ENCODE measurements around the gene GLYR1.

GLYR1 gene

DNA sequence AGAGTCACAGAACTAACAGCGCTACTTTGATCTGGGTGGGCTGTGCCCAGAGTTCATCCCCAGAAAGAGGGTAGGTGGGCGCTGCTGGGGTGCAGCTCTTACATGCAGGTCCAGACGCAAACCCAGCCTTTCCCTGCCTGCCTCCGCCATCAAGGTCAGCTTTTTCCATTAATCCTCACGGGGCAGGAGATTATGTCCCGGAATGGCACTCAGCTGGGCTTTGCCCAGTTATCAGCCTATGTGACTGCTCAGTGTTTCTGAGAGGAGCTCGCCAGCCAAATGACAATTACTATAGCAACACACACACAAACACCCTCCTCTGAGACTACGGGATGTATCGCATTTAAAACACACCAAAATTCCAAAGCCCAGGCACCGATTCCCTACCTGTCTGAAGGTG is 20.1 kb downstream of the GLYR1 start:
- Histone ChIP-seq H3K27me3 (no peaks in the 10 kb centered on the region), H3K4me3 (ENCODE audit: low read depth in 1 of 2, low read length in 1 of 2) (no peak overlapping the region), H3K27ac (no peak overlapping the region), H3K4me1 (ENCODE audit: control insufficient read depth in 1 of 2, insufficient read depth in 1 of 2, low read depth in 1 of 2, low read length in 1 of 2) (no peaks in the 10 kb centered on the region), H3K36me3 (peaks cover 99% of the 10 kb centered on the region), H3K9me3 (no peaks in the 10 kb centered on the region)
- TF ChIP-seq, protein P1, sequence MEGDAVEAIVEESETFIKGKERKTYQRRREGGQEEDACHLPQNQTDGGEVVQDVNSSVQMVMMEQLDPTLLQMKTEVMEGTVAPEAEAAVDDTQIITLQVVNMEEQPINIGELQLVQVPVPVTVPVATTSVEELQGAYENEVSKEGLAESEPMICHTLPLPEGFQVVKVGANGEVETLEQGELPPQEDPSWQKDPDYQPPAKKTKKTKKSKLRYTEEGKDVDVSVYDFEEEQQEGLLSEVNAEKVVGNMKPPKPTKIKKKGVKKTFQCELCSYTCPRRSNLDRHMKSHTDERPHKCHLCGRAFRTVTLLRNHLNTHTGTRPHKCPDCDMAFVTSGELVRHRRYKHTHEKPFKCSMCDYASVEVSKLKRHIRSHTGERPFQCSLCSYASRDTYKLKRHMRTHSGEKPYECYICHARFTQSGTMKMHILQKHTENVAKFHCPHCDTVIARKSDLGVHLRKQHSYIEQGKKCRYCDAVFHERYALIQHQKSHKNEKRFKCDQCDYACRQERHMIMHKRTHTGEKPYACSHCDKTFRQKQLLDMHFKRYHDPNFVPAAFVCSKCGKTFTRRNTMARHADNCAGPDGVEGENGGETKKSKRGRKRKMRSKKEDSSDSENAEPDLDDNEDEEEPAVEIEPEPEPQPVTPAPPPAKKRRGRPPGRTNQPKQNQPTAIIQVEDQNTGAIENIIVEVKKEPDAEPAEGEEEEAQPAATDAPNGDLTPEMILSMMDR (IDR thresholded peaks at IDR 0.05) = no peak

DNA sequence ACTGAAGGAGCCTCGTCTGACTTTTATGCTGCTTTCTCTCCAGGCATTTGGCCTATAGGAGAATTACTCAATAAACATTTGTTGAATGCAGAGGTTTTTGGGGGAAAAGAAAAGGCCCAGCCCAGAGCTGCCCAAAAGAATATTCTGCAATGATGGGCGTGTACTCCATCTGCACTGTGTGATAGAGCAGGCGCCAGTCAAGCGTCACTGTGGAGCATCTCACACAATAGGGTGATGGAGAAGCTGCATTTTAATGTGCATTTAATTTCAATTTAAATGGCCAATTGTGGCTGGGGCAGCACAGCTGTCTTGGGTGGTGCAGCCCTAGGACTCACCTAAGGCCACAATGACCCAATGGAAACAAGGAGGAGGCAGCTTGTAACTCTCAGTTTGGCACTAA is 20.6 kb downstream of the GLYR1 start:
- Histone ChIP-seq H3K36me3 (peaks cover 99% of the 10 kb centered on the region), H3K27me3 (no peaks in the 10 kb centered on the region), H3K27ac (no peak overlapping the region), H3K4me3 (ENCODE audit: low read depth in 1 of 2, low read length in 1 of 2) (no peak overlapping the region), H3K4me1 (ENCODE audit: control insufficient read depth in 1 of 2, insufficient read depth in 1 of 2, low read depth in 1 of 2, low read length in 1 of 2) (no peaks in the 10 kb centered on the region), H3K9me3 (no peaks in the 10 kb centered on the region)
- TF ChIP-seq, protein P1 (IDR thresholded peaks at IDR 0.05) = no peak

DNA sequence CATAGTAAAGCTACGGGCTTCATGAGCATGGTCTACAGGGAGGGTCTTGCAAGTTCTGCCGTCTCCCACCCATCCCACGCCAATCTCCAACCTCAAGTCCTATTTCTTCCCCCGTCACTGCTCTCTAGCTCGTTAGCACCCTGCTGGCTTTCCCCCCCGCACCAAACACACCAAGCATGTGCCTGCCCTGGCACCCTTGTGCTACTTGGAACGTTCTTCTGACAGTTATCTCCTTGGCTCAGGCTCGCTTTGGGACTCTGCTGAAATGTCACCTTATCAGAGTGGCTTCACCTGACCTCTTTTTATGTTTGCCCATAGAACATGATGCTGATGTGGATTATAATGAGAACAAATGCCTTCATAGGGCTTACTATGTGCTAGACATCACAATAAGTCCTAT is 21.9 kb downstream of the GLYR1 start:
- Histone ChIP-seq H3K4me1 (ENCODE audit: control insufficient read depth in 1 of 2, insufficient read depth in 1 of 2, low read depth in 1 of 2, low read length in 1 of 2) (no peaks in the 10 kb centered on the region), H3K4me3 (ENCODE audit: low read depth in 1 of 2, low read length in 1 of 2) (no peak overlapping the region), H3K36me3 (peaks cover 99% of the 10 kb centered on the region), H3K9me3 (no peaks in the 10 kb centered on the region), H3K27ac (no peak overlapping the region), H3K27me3 (no peaks in the 10 kb centered on the region)
- TF ChIP-seq, protein P1 (IDR thresholded peaks at IDR 0.05) = no peak

DNA sequence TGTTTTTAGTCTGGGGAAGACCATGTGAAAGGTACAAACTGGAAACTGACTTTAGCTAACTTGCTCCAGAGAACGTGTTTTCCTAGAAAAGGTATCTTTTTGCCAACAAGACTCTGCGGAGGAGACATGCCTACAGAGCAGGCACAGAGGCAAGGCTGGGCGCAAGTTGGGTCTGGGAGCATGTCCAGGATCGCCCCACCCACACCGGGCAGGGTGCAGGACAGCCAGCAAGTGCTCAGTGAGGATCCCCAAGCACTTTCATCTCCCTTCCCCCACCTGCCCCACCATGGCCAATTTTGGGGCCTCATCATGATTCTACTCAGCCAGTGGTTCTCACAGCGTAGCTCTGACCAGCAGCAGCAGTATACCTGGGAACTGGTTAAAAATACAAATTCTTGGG is 26.4 kb downstream of the GLYR1 start:
- Histone ChIP-seq H3K4me1 (ENCODE audit: control insufficient read depth in 1 of 2, insufficient read depth in 1 of 2, low read depth in 1 of 2, low read length in 1 of 2) (no peaks in the 10 kb centered on the region), H3K27me3 (no peaks in the 10 kb centered on the region), H3K27ac (no peak overlapping the region), H3K9me3 (no peaks in the 10 kb centered on the region), H3K4me3 (ENCODE audit: low read depth in 1 of 2, low read length in 1 of 2) (no peak overlapping the region), H3K36me3 (peaks cover 99% of the 10 kb centered on the region)
- TF ChIP-seq, protein P1 (IDR thresholded peaks at IDR 0.05) = no peak

DNA sequence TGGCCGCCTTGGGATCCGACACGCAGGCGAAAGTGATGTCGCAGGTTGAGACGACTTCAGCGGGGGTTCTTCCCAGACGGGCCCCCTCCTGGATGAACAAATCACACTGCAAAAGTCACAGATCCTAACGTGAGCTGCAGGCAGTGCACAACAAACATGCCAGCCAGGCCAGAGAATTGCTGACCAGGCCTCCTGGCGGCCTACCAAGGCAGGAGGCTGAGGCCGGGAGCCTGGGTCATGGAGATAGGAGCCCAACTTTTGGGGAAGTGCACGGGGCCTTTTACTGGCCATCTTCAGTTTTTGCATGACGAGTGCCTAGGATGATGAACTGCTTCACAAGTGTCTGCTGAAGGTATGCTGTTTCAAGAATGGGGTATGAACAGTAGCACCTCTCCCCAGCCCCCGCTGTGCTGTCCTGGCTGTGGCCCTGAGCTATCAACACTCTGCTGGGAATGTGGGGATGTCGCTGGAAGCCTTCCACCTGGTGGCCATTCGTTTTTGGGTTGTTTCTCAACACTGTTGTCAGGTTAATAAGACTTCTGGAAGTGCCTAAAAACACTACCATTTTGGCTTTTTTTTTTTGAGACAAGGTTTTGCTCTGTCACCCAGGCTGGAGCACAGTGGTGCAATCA is 32.4 kb downstream of the GLYR1 start:
- Histone ChIP-seq H3K27me3 (no peaks in the 10 kb centered on the region), H3K36me3 (peaks cover 100% of the 10 kb centered on the region), H3K4me3 (ENCODE audit: low read depth in 1 of 2, low read length in 1 of 2) (no peak overlapping the region), H3K9me3 (no peaks in the 10 kb centered on the region), H3K4me1 (ENCODE audit: control insufficient read depth in 1 of 2, insufficient read depth in 1 of 2, low read depth in 1 of 2, low read length in 1 of 2) (no peaks in the 10 kb centered on the region), H3K27ac (no peak overlapping the region)
- TF ChIP-seq, protein P1 (IDR thresholded peaks at IDR 0.05) = no peak
